Globus pallidus (tissue), 1 donor: Measurements from ENCODE around the gene ABCC1.
"Not testable (repeated sequence)": the region's sequence is repeated elsewhere in the genome, so short reads cannot be mapped to it uniquely, and the experiment has no call there.

Experiments
- DNase-seq: peaks from one replicate; pipeline ENCODE4 v3.0.0-alpha.2; 2015; ENCODE audit warnings: low spot score

Gene ABCC1

DNA sequence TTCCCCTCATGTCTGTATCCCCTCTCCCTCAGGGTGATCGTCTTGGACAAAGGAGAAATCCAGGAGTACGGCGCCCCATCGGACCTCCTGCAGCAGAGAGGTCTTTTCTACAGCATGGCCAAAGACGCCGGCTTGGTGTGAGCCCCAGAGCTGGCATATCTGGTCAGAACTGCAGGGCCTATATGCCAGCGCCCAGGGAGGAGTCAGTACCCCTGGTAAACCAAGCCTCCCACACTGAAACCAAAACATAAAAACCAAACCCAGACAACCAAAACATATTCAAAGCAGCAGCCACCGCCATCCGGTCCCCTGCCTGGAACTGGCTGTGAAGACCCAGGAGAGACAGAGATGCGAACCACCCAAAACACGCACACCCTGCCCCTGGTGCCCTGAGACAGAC is 191.7 kb downstream of the ABCC1 start:
- DNase-seq = no peak

DNA sequence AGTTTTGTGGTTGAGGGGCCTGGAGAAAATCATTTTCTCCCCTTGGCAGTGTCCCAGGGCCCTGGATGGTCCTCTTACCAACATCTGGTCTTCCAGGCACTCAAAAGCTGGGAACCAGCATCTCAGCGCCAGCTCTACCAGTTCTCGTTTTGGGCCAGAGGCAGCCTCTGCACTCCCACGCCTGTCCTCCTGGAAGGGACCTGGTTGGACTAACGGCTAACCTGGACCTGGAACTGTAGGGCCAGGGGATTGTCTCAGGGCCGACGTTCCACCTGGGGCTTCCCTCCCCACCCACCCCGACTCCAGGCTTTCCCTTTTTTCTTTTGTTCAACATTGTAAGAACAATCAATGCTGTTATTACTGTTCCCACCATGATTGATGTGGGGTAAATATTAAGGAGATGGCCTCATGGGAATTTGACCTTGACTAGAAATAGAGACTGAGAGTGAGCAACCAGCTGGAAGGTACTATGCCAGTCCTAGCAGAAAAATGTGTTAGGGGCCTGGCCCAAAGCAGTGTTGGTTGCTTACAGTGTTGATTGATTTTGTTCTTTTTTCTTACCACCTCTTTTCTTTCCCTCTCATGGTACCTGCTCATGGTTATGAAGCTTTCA is 192.5 kb downstream of the ABCC1 start:
- no peak for DNase-seq

GRCh38 chr16:16143038-16143763 is 193.8 kb downstream of the ABCC1 start:
- no peak for DNase-seq

DNA sequence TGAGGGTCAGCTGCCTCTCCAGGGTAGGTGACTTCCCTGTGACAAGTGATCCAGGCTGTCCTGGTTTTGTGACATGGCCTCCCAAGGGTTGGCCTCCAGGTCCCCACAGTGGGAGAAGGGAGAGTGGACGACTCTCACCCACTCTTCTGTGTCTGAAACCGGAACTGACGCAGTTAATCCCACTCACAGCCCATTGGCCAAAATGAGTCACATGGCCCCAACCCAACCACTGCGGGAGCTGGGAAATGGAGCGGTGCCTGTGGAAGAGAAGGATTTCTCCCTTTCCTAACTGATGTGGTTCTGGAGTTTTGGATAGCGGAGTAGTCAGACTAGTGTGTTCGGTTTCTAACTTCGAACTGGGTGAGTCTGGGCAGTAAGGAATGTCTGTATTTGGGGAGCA is 194.5 kb downstream of the ABCC1 start:
- DNase-seq = no peak

DNA sequence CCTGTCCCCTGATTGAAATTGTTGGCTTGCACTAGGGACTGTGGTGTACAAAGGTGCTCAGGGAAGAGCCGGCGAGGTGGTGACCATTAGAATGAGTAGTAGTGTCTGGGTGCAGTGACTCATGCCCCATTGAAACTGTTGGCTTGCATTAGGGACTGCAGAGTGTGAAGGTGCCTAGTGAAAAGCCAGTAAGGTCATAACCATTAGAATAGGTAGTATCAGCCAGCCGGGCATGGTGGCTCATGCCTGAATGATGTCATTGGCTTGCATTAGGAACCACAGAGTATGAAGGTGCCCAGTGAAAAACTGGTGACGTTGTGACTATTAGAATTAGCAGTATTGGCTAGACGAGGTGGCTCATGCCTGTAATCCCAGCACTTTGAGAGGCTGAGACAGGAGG is 195.0 kb downstream of the ABCC1 start:
- no peak for DNase-seq

DNA sequence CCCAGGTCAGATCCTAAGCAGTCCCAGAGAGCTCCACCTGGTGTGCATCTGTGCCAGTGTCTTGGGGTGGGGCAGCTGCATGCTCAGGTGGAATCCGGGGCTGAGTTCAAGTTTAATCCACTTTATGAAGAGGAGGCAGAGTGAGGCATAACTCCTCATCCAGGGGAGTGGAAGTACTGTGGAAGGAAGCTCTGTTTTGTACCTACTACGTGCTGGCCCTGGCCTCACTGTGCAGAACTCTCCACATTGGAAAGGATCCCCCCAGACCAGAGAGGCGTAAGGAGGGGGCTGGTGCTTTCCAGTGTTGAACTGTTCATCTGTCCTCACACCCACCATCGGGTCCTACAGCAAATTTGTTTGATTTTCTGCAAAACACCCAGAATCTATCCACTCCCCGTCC is 195.9 kb downstream of the ABCC1 start:
- DNase-seq = no peak

DNA sequence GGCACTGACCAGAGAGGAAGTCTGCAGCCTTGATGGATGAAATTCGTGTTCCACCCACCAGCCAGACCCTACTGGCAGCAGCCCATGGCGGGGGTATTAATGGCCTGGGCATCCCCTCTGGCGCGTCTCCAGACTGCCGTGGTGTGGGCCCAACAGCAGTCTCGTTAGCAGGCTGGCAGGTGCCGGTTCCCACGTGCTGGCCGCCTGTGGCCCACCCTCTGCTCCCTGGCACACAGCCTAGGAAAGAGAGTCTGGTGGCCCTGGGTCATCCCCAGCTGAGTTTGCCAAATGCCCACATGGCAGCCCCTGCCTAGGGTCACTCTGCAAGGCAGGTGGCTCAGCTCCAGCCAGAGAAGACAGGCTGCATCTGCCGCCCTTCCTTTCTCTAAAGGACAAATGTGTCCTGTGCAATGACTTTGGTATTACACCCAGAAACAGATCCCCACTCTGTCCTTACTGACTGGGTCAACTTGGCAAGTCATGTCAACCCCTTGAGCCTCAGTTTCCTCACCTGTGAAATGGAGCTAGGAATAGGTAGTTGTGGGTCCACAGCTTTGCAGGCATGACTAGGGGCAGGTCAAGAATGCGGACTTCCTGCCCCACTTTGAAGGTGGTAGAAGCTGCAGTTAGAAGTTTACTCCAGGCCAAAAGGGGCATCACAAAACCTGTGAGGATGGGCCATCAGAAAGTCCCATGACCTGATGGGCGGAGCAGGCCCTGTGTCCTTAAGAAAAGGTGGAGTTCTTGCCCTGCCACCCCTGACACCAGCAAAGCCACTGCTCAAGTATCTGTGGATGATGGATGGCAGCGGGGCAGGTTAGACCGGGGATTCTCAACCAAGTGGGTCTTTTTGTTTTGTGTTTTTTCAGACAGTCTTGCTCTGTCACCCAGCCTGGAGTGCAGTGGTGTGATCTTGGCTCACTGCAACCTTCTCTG is 197.2 kb downstream of the ABCC1 start:
- no peak for DNase-seq

GRCh38 chr16:16147316-16147999 is 198.0 kb downstream of the ABCC1 start:
- DNase-seq = no peak

DNA sequence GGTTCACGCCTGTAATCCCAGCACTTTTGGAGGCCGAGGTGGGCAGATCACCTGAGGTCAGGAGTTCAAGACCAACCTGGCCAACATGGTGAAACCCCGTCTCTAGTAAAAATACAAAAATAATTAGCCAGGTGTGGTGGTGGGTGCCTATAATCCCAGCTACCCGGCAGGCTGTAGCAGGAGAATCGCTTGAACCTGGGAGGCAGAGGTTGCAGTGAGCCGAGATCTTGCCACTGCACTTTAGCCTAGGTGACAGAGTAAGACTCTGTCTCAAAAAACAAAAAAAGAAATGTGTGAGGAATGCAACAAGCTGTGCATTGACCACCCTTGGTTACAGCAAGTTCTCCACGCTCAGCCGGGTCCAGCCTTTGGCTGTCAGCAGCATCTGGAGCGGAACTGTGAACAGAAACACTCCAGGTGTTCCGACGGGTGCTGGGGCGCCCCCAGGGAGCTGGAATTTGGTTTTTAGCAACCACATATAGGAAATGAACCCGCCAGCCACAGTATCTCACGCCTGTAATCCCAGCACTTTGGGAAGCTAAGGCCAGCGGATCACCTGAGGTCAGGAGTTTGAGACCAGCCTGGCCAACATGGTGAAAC is 198.7 kb downstream of the ABCC1 start:
- not testable (repeated sequence) for DNase-seq

DNA sequence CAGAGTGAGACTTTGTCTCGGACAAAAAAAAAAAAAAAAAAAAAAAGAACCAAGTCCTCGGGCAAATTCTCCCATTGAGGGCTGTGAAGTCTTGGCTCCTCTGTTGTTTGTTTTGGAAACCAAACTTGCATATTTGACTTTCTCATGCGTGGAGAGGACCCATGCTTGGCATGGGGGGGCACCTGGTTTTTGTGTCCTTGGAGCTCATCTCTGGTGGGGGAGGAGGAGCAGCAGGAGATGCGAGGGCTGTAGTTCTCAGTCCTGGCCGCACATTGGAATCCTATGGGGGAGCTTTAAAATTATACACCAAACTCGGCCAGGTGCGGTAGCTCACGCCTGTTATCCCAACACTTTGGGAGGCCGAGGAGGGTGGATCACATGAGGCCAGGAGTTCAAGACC is 199.3 kb downstream of the ABCC1 start:
- no peak for DNase-seq

DNA sequence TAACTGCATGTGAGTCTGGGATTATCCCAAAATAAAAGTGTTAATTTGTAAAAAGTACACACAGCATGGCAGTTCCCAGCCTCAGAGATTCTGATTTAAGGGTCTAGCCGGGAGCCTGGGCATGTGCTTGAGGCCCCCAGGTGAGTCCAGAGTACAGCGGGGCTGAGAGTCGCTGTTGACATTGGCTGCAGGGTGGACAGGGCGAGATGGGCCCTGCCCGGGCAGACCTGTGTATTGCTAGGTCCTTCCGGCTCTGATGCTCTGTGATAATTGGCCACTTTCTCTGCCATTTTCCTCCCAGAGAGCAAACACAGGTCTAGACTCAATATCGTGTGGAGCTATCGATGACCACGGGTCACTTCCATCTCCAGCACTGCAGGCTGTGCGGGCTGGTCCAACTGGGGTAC is 200.3 kb downstream of the ABCC1 start:
- DNase-seq = no peak

GRCh38 chr16:16150117-16150877 is 200.9 kb downstream of the ABCC1 start:
- peak; percentile 94 for DNase-seq

DNA sequence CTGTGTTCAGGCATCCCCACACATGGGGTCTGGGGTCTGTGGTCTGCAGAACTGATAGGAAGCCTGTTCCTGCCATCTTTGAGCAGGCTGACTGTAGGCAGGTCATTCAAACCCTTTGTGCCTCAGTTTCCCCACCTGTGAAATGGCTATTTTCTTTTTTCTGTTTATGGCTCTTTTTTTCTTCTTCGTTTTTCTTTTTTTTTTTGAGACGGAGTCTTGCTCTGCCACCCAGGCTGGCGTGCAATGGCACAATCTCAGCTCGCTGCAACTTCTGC is 201.4 kb downstream of the ABCC1 start:
- DNase-seq = no peak

DNA sequence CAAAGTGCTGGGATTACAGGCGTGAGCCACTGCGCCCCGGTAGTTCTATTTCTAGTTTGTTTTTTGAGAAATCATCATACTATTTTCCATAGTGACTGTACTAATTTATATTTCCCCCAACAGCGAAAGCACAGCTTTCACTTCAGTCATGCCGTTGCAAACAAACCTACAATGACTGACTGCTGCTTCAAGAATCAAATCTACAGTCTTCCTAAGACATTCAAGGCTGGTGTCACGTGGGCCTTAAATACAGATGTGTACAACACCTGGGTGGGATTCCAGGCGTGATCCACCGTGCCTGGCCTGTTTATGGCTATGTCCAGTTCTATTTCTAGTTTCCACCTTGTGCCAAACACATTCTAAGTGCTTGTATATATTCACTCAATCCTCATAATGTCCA is 201.9 kb downstream of the ABCC1 start:
- no peak for DNase-seq

DNA sequence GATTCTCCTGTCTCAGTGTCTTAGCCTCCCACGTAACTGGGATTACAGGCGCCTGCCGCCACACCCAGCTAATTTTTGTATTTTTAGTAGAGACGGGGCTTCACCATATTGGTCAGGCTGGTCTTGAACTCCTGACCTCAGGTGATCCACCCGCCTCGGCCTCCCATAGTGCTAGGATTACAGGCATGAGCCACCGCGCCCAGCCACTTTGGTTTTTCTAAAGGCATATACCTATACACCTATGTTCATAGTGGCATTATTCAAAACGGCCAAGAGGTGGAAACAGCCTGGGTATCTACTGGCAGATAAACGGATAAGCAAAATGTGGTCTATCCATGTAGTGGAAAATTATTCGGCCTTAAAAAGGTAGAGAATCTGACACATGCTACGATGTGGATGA is 203.6 kb downstream of the ABCC1 start:
- DNase-seq = not testable (repeated sequence)

- DNase-seq = no peak
Measured at GRCh38 chr16:16154281-16154951, 205.0 kb downstream of the ABCC1 start.

GRCh38 chr16:16155234-16155633 is 205.8 kb downstream of the ABCC1 start:
- no peak for DNase-seq

- DNase-seq = no peak
Measured at GRCh38 chr16:16157166-16157565, 207.8 kb downstream of the ABCC1 start.

GRCh38 chr16:16158082-16158658 is 208.8 kb downstream of the ABCC1 start:
- no peak for DNase-seq

GRCh38 chr16:16158741-16159374 is 209.4 kb downstream of the ABCC1 start:
- DNase-seq = no peak
